ENCODE results near the gene GGCT. TPM values are rescaled to one million over a fixed set of nuclear protein-coding genes. Genes with fewer than 3 reads are reported as not detected.

Gene GGCT
- total and polyA plus RNA-seq, 2 donors from 2014 or later, result 23.8 to 70.1 TPM

DNA sequence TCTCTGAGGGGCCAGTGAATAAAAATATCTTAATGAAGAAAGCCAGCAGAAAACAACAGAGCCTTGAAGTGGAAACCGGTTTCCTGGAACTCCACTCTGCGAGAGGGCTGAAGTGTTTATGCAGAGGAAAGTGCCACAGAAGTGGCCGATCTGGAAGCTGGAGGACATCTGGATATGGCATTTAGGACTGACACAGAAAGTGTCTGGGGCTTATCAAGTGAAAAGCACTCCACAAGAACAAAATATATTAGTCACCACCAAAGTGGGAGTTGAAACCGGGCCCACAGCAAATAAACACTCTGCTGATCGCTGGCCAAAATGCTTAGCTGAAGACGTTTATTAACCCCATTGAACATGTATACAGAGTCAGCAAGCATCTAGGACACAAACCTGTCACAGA lies 33.9 kb downstream of the GGCT start:
- H3K9ac ChIP-seq (ENCODE audit: low read length in 3 of 3), result no peak overlapping the region
- peak in 3 of 5 donors; percentile 51 to 84 (median 69) for DNase-seq
- no peak overlapping the region for H3K4me3 ChIP-seq (ENCODE audit: low read length in 3 of 3)

DNA sequence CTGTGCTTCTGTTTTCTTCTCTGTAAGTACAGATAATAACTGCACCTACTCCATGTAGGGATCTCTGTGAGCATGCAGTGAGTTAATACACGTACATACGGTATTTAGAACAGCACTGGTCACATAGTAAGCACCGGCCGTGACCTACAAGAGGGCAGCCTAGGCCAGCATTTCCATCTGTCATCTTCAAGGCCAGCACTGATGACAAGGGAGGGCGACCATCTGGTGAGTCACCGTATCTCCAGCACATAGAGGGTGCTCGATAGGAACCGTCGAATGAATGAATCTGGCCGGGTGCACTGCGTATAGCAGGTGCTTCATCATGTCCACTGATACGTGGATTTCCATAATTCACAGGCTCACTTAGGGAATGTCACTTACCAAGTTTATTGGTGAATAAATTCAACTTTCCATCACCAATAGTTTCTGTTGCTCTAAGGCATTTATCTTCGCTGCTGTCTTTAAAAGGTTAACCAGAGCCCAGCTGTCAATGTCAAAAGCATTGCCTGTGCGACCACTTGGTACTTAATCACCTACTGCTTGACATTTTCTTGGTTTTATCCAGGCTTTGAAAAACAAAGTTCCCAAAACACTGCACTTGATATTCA lies 34.4 kb downstream of the GGCT start:
- Histone ChIP-seq H3K27me3 (ENCODE audit: control insufficient read depth, insufficient read depth, low read length) (no peaks in the 10 kb centered on the region), H3K4me3 (ENCODE audit: low read length in 3 of 3) (no peak overlapping the region), H3K9me3 (ENCODE audit: control insufficient read depth in 2 of 3, insufficient read depth in 1 of 3, low read length in 3 of 3) (no peaks in the 10 kb centered on the region), H3K27ac (ENCODE audit: low read depth in 2 of 2, low read length in 2 of 2) (peak overlapping the region; percentile 53 to 86), H3K9ac (ENCODE audit: low read length in 3 of 3) (no peak overlapping the region), H3K36me3 (ENCODE audit: control insufficient read depth in 2 of 3, insufficient read depth in 3 of 3, low read length in 3 of 3) (no peaks in the 10 kb centered on the region), H3K4me1 (ENCODE audit: control insufficient read depth in 2 of 3, insufficient read depth in 2 of 3, low read depth in 1 of 3, low read length in 3 of 3) (peaks cover 12 to 25% (median 13%) of the 10 kb centered on the region in 3 donors)
- FAIRE-seq (no peak), DNase-seq (no peak)
- intact Hi-C loops (cut with DNase I), result no loop called here
- no peak for TF ChIP-seq CTCF (IDR thresholded peaks at IDR 0.05; ENCODE audit: borderline replicate concordance, extremely low read depth, insufficient read depth)

More for the DNA sequence above, 33.9 kb downstream of the GGCT start:
- FAIRE-seq, result no peak
- Histone ChIP-seq H3K36me3 (ENCODE audit: control insufficient read depth in 2 of 3, insufficient read depth in 3 of 3, low read length in 3 of 3) (no peaks in the 10 kb centered on the region), H3K27ac (ENCODE audit: low read depth in 2 of 2, low read length in 2 of 2) (peak overlapping the region in 1 of 2 donors; percentile 86), H3K4me1 (ENCODE audit: control insufficient read depth in 2 of 3, insufficient read depth in 2 of 3, low read depth in 1 of 3, low read length in 3 of 3) (peaks cover 12 to 25% (median 13%) of the 10 kb centered on the region in 3 donors), H3K9me3 (ENCODE audit: control insufficient read depth in 2 of 3, insufficient read depth in 1 of 3, low read length in 3 of 3) (no peaks in the 10 kb centered on the region), H3K27me3 (ENCODE audit: control insufficient read depth, insufficient read depth, low read length) (no peaks in the 10 kb centered on the region)
- no peak for TF ChIP-seq CTCF (IDR thresholded peaks at IDR 0.05; ENCODE audit: borderline replicate concordance, extremely low read depth, insufficient read depth)
- intact Hi-C loops (cut with DNase I), result no loop called here

GRCh38 chr7:30469303-30469702 lies 35.3 kb downstream of the GGCT start:
- peak in 4 of 5 donors; percentile 64 to 85 (median 74) for DNase-seq
- H3K27me3 ChIP-seq (ENCODE audit: control insufficient read depth, insufficient read depth, low read length), result no peaks in the 10 kb centered on the region

More at GRCh38 chr7:30469303-30469702, 35.3 kb downstream of the GGCT start:
- TF ChIP-seq CTCF (IDR thresholded peaks at IDR 0.05; ENCODE audit: borderline replicate concordance, extremely low read depth, insufficient read depth), result peak; percentile 41
- Histone ChIP-seq H3K27ac (ENCODE audit: low read depth in 2 of 2, low read length in 2 of 2) (peak overlapping the region; percentile 53 to 86), H3K4me1 (ENCODE audit: control insufficient read depth in 2 of 3, insufficient read depth in 2 of 3, low read depth in 1 of 3, low read length in 3 of 3) (peaks cover 12 to 25% (median 13%) of the 10 kb centered on the region in 3 donors), H3K4me3 (ENCODE audit: low read length in 3 of 3) (peak overlapping the region in 1 of 3 donors; percentile 1), H3K36me3 (ENCODE audit: control insufficient read depth in 2 of 3, insufficient read depth in 3 of 3, low read length in 3 of 3) (no peaks in the 10 kb centered on the region), H3K9me3 (ENCODE audit: control insufficient read depth in 2 of 3, insufficient read depth in 1 of 3, low read length in 3 of 3) (no peaks in the 10 kb centered on the region), H3K9ac (ENCODE audit: low read length in 3 of 3) (no peak overlapping the region)
- intact Hi-C loops (cut with DNase I), result no loop called here
- peak; percentile 37 for FAIRE-seq
